HFF-Myc (cell line): Measurements from ENCODE around the gene ONECUT2.
"Not testable (repeated sequence)": the region's sequence is repeated elsewhere in the genome, so short reads cannot be mapped to it uniquely, and the experiment has no call there.

Experiments
- DNase-seq: peaks from one replicate; pipeline ENCODE4 v3.0.0-alpha.2; 2011; ENCODE audit warnings: low read depth; ENCODE audit errors: extremely low read depth
- H3K4me3 ChIP-seq: replicated peaks from 2 replicates; pipeline ENCODE4 v1.5.1; 2011; ENCODE audit warnings: low read depth, mild to moderate bottlenecking, control low read depth, low read length
- CTCF ChIP-seq: IDR thresholded peaks from 2 replicates; pipeline ENCODE4 v1.5.1; 2012; ENCODE audit warnings: mild to moderate bottlenecking, low read depth, low read length, control low read depth; ENCODE audit errors: missing control alignments

ONECUT2 gene

GRCh38 chr18:57498682-57499256, 63.6 kb downstream of the ONECUT2 start:
- no peak for DNase-seq
- TF ChIP-seq CTCF, result no peak

GRCh38 chr18:57502624-57503023, 67.5 kb downstream of the ONECUT2 start:
- H3K4me3 ChIP-seq, result no peak overlapping the region
- TF ChIP-seq CTCF, result no peak
- no peak for DNase-seq

More at GRCh38 chr18:57498682-57499256, 63.6 kb downstream of the ONECUT2 start:
- H3K4me3 ChIP-seq, result no peak overlapping the region

DNA sequence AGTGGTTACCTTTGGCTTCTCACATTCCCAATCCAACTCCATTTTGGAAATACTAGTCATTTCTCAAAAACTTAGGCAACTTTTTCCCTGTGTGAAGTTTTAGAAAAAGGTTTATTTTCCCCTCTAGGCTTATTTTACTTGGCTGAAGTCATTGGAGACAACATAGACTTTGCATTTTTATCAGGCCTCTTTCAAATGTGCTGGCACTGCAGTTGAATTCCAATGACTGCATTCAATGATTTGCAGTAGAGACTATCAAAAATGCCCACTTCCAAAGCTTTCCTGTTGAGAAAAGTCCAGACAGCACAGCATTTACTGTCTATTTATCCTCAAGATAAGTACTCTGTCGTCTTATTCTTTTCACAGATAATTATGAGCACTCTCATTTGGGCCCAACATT, 70.1 kb downstream of the ONECUT2 start:
- DNase-seq, result no peak
- no peak for TF ChIP-seq CTCF
- no peak overlapping the region for H3K4me3 ChIP-seq

DNA sequence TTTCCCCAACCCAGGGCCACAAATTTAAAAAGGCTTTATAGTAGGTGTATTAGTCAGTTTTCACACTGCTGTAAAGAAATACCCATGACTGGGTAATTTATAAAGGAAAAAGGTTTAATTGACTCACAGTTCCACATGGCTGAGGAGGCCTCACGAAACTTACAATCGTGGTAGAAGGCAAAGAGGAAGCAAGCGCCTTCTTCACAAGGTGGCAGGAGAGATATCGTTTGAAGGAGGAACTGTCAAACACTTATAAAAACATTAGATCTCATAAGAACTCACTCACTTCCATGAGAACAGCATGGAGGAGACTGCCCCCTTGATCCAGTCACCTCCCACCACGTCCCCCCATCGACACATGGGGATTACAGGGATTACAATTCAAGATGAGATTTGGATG, 80.9 kb downstream of the ONECUT2 start:
- DNase-seq, result no peak
- no peak for TF ChIP-seq CTCF

DNA sequence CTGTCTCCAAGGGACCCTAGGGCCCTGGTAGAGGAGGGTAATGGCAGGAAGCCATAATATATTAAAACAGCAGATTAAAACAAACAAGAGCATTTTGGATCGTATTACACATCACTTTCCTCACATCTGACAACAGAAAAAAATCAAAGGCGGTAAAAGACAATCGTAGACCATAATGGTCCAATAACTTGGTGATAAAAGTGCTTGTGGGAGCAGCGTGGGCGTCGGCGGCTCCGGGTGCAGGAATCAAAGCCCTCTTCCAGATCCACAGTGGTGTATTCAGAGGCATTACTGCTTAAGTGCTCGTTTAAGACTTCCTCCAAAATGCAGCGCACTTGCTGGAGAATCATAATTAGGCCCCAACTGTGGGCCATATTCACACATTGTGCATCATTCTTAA, 83.4 kb downstream of the ONECUT2 start:
- H3K4me3 ChIP-seq, result no peak overlapping the region
- no peak for DNase-seq
- TF ChIP-seq CTCF, result no peak

More for the DNA sequence above, 80.9 kb downstream of the ONECUT2 start:
- H3K4me3 ChIP-seq, result no peak overlapping the region

GRCh38 chr18:57519668-57520424, 84.7 kb downstream of the ONECUT2 start:
- DNase-seq, result no peak
- no peak overlapping the region for H3K4me3 ChIP-seq
- TF ChIP-seq CTCF, result no peak

DNA sequence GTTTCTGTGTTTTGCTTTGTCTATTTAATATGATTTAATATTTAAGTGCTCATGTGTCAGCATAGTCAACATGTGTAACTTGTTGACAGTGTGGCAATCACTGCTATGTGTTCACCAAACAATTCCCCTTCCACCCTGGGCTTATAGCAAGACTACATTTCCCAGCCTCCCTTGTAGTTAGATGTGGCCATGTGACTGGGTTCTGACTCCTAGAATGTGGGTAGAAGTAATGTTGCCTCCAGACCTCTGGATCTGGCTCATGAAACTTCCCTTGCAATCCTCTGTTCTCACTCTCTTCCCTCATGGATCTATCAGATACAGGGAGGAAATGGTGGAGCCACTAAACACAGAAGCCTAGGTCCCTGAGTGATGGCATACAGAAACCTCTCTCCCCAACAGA, 87.2 kb downstream of the ONECUT2 start:
- not testable (repeated sequence) for H3K4me3 ChIP-seq, DNase-seq
